H1 (cell line): Measurements from ENCODE around the gene TIAM2.

Experiments
- BCL11A ChIP-seq, 2 experiments: IDR thresholded peaks; one replicate each; pipeline ENCODE4 v1.6.1; 2011; ENCODE audit warnings: low read depth in 2 of 2, low read length in 2 of 2, mild to moderate bottlenecking in 2 of 2
- BRCA1 ChIP-seq: IDR thresholded peaks from 2 replicates; pipeline ENCODE4 v1.6.1; 2012; ENCODE audit warnings: low read depth, low read length, improper control_type of control experiment
- EZH2 ChIP-seq: fragments of 200-600 bp; sonication (generic); IDR thresholded peaks from 2 replicates; pipeline ENCODE4 v1.7.1; 2012; ENCODE audit warnings: low read depth, mild to moderate bottlenecking, moderate library complexity, low read length, inconsistent platforms; ENCODE audit not compliant: severe bottlenecking
- FOSL1 ChIP-seq: IDR thresholded peaks from 2 replicates; pipeline ENCODE4 v1.6.1; 2011; ENCODE audit warnings: mild to moderate bottlenecking, low read depth, low read length, moderate library complexity; ENCODE audit not compliant: insufficient read depth
- KDM5A ChIP-seq: fragments of 200-600 bp; IDR thresholded peaks from 2 replicates; pipeline ENCODE4 v1.7.1; 2012; ENCODE audit warnings: mild to moderate bottlenecking, low read length, inconsistent platforms, mixed read lengths
- NRF1 ChIP-seq: IDR thresholded peaks from 2 replicates; pipeline ENCODE4 v1.6.1; 2011; ENCODE audit warnings: mild to moderate bottlenecking, low read depth, low read length, improper control_type of control experiment
- POLR2A ChIP-seq, 2 experiments: IDR thresholded peaks; 1 replicate in 1 of 2; 2 replicates in 1 of 2; pipeline ENCODE4 v1.6.1; 2011; ENCODE audit warnings: low read depth in 2 of 2, low read length in 2 of 2, mild to moderate bottlenecking in 2 of 2; ENCODE audit errors: control extremely low read depth in 1 of 2
- RAD21 ChIP-seq, 2 experiments: IDR thresholded peaks in 1 of 2; conservative IDR thresholded peaks in 1 of 2; 2 replicates each; pipeline ENCODE4 v1.6.1; 2011; ENCODE audit warnings: low read depth in 2 of 2, low read length in 2 of 2, improper control_type of control experiment in 1 of 2, inconsistent platforms in 1 of 2, mild to moderate bottlenecking in 1 of 2, moderate library complexity in 1 of 2
- TF ChIP-seq, protein P1 (sequence below), 3 experiments: IDR thresholded peaks; 1 replicate in 2 of 3; 2 replicates in 1 of 3; pipeline versions ENCODE4 v1.5.1 to v1.6.1; 2011; ENCODE audit warnings: low read length in 3 of 3, mild to moderate bottlenecking in 3 of 3, inconsistent platforms in 2 of 3, low read depth in 1 of 3, moderate library complexity in 1 of 3; ENCODE audit not compliant: insufficient read depth in 1 of 3; ENCODE audit errors: control extremely low read depth in 1 of 3

DNA sequence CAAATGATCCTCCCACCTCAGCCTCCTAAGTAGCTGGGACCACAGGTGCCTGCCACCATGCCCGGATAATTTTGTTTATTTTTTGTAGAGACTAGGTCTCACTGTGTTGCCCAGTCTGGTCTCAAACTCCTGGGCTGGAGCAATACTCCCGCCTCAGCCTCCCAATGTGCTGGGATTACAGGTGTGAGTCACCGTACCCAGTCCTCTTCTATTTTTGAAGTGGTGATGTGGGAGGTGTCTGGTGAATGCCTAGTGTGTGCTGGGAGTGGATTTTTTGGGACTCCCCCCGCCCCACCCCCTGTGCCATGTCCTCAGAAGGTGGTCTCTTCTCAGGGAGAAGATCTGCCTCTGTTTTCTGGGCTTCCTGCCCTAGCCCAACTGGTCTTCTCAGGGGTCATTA lies 220.8 kb downstream of the TIAM2 start:
- no peak for TF ChIP-seq POLR2A (IDR thresholded peaks at IDR 0.05; ENCODE audit: control extremely low read depth in 1 of 2, low read depth in 2 of 2, low read length in 2 of 2)
- TF ChIP-seq EZH2, result no peak
- TF ChIP-seq KDM5A, result no peak
- TF ChIP-seq, protein P1, sequence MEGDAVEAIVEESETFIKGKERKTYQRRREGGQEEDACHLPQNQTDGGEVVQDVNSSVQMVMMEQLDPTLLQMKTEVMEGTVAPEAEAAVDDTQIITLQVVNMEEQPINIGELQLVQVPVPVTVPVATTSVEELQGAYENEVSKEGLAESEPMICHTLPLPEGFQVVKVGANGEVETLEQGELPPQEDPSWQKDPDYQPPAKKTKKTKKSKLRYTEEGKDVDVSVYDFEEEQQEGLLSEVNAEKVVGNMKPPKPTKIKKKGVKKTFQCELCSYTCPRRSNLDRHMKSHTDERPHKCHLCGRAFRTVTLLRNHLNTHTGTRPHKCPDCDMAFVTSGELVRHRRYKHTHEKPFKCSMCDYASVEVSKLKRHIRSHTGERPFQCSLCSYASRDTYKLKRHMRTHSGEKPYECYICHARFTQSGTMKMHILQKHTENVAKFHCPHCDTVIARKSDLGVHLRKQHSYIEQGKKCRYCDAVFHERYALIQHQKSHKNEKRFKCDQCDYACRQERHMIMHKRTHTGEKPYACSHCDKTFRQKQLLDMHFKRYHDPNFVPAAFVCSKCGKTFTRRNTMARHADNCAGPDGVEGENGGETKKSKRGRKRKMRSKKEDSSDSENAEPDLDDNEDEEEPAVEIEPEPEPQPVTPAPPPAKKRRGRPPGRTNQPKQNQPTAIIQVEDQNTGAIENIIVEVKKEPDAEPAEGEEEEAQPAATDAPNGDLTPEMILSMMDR (IDR thresholded peaks at IDR 0.05; ENCODE audit: control extremely low read depth in 1 of 3, insufficient read depth in 1 of 3, low read depth in 1 of 3, low read length in 3 of 3), result no peak
- no peak for TF ChIP-seq FOSL1
- TF ChIP-seq NRF1, result no peak
- no peak for TF ChIP-seq RAD21 (IDR thresholded peaks at IDR 0.05 in 1 of 2, conservative IDR thresholded peaks at IDR 0.05 in 1 of 2; ENCODE audit: low read depth in 2 of 2, low read length in 2 of 2)
- no peak for TF ChIP-seq BCL11A (IDR thresholded peaks at IDR 0.05; ENCODE audit: low read depth in 2 of 2, low read length in 2 of 2)
- no peak for TF ChIP-seq BRCA1
